Activated CD4-positive, alpha-beta T cell treated with anti-CD3 and anti-CD28 coated beads, Interleukin-2, amount 10 ng/mL, durations not matched to agents 24 days and 14 days (primary cell): Measurements from ENCODE around the gene HCN2. TPM values are rescaled to one million over a fixed set of nuclear protein-coding genes. Genes with fewer than 3 reads are reported as not detected.

Experiments
- DNase-seq: peaks from one replicate; pipeline ENCODE4 v3.0.0; 2022
- H3K27ac Mint-ChIP-seq: one replicate; pipeline ENCODE4 v1.8.0; 2022; ENCODE audit warnings: mild to moderate bottlenecking, mixed read lengths
- H3K27me3 Mint-ChIP-seq: one replicate; pipeline ENCODE4 v1.8.0; 2022; ENCODE audit warnings: mixed read lengths
- H3K36me3 Mint-ChIP-seq: one replicate; pipeline ENCODE4 v1.8.0; 2022; ENCODE audit warnings: low read depth, mild to moderate bottlenecking, mixed read lengths
- H3K4me1 Mint-ChIP-seq: one replicate; pipeline ENCODE4 v1.8.0; 2021; ENCODE audit warnings: mixed read lengths
- H3K4me3 Mint-ChIP-seq: one replicate; pipeline ENCODE4 v1.8.0; 2022; ENCODE audit warnings: mild to moderate bottlenecking, moderate library complexity, mixed read lengths
- H3K9me3 Mint-ChIP-seq: one replicate; pipeline ENCODE4 v1.8.0; 2021; ENCODE audit warnings: mixed read lengths
- intact Hi-C: fragments of 100-400 bp; cut with micrococcal nuclease; formaldehyde crosslinking; loops from one replicate; pipeline ENCODE4 v1.15.1; 2023
- total RNA-seq: library from RNA; stranded (reverse); gene quantifications from 2 replicates; pipeline ENCODE4 v1.2.3, GENCODE V29; 2022

Gene HCN2
- total RNA-seq, 1 donor from 2014 or later = 1.1 TPM

GRCh38 chr19:610071-610800 lies 20.6 kb downstream of the HCN2 start:
- peak overlapping the region; percentile 86 for H3K4me3 Mint-ChIP-seq
- H3K27ac Mint-ChIP-seq = peak overlapping the region; percentile 95
- peaks cover 10% of the 10 kb centered on the region for H3K36me3 Mint-ChIP-seq
- intact Hi-C loops = loop anchor here (2.0 kb wide), 1 partner anchor 71 kb away; no protein-coding TSS in a partner anchor
- peaks cover 10% of the 10 kb centered on the region for H3K4me1 Mint-ChIP-seq
- H3K9me3 Mint-ChIP-seq = no peaks in the 10 kb centered on the region
- no peaks in the 10 kb centered on the region for H3K27me3 Mint-ChIP-seq
- peak; percentile 83 for DNase-seq

DNA sequence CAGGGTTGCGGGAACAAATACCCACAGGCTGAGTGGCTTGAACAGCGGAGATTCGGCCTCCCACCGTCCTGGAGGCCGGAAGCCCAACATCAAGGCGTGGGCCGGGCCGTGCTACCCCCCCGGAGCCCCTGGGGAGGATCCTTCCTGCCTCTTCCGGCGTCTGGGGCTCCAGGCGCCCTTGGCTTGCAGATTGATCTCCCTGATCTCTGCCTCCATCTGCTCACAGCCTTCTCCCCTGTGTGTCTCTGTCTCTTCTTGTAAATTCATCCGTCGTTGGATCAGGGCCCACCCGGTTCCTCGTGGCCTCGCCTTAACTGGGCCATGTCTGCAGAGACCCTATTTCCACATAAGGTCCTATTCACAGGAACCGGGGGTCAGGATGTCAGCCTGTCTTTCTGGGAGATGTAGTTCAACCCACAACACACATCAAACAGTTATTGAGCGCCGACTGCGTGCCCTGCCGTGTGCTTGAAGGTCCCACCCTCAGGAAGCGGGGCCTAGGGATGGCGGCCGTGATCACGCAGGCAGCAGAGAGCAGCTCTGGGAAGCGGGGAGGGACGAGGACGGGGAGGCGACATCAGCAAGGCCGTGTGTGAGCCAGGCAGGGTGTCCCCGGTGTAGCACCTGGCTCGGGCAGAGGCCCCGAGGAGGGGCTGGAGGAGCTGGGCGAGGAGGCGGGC lies 21.3 kb downstream of the HCN2 start:
- intact Hi-C loops = loop anchor here (1.0 to 2.0 kb wide), 3 partner anchors 28 to 70 kb away; partner anchors contain the start of genes BSG and FGF22
- Mint-ChIP-seq H3K4me1 (peaks cover 12% of the 10 kb centered on the region), H3K9me3 (no peaks in the 10 kb centered on the region), H3K4me3 (peak overlapping the region; percentile 86), H3K27me3 (peaks cover 2% of the 10 kb centered on the region), H3K27ac (peak overlapping the region; percentile 95), H3K36me3 (peaks cover 14% of the 10 kb centered on the region)
- DNase-seq = peak; percentile 89

- intact Hi-C loops = loop anchor here (1.0 to 2.0 kb wide), 3 partner anchors 28 to 69 kb away; partner anchors contain the start of genes BSG and FGF22
- H3K4me1 Mint-ChIP-seq = peaks cover 12% of the 10 kb centered on the region
- peak overlapping the region; percentile 95 for H3K27ac Mint-ChIP-seq
- peaks cover 14% of the 10 kb centered on the region for H3K36me3 Mint-ChIP-seq
- H3K27me3 Mint-ChIP-seq = peaks cover 2% of the 10 kb centered on the region
- peak overlapping the region; percentile 86 for H3K4me3 Mint-ChIP-seq
- no peaks in the 10 kb centered on the region for H3K9me3 Mint-ChIP-seq
- DNase-seq = no peak
These were observed 21.8 kb downstream of the HCN2 start for GRCh38 chr19:611481-611868.

DNA sequence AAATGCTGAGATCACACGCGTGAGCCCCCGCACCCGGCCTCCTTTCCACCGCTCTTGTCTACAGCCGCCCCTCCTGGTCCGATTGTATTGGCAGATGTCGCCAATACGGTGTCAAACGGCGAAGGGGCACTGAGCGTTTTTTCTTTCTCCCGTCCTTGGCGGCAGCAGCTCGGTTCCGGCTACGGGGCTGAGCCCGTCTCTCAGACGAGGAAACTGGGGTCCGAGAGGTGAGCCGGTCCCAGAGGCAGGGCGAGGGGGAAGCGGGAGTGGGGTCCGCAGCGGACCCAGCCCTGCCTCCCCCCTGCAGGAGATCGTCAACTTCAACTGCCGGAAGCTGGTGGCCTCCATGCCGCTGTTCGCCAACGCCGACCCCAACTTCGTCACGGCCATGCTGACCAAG lies 23.3 kb downstream of the HCN2 start:
- H3K27ac Mint-ChIP-seq = no peak overlapping the region
- H3K4me3 Mint-ChIP-seq = no peak overlapping the region
- intact Hi-C loops = no loop called here
- H3K4me1 Mint-ChIP-seq = peaks cover 12% of the 10 kb centered on the region
- no peaks in the 10 kb centered on the region for H3K9me3 Mint-ChIP-seq
- H3K36me3 Mint-ChIP-seq = peaks cover 16% of the 10 kb centered on the region
- no peak for DNase-seq
- peaks cover 2% of the 10 kb centered on the region for H3K27me3 Mint-ChIP-seq

DNA sequence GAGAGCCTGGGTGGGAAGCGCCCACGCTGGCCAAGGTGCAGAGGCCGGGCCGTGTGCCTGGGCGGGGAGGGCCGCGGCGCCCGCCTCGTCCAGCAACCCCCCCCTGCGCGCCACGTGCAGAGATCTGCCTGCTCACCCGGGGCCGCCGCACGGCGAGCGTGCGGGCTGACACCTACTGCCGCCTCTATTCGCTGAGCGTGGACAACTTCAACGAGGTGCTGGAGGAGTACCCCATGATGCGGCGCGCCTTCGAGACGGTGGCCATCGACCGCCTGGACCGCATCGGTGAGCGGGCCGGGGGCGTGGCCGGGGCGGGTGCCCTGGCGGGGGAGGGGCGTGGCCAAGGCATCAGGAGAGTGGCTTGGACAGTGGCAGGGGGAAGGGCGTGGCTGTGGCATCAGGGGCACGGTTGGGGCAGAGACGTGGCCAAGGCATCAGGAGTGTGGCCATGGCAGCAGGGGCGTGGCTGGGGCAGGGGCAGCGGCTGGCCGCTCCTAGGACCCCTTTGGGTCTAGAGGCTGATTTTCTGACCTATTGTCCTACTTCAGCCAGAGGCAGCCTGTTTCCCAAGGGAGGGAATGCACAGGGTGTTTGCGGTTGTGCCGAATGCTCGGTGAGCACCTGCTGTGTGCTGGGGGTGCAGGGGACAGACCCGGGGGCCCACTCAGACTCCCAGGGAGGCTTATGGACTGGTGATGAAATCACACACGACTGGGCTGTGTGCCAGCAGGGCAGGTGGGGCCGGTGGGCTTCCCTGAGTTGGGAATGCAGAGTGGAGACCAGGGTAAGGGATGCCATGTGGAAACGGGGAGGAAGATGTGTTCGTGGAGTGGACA lies 24.3 kb downstream of the HCN2 start:
- Mint-ChIP-seq H3K4me3 (no peak overlapping the region), H3K4me1 (peaks cover 12% of the 10 kb centered on the region), H3K27me3 (peaks cover 2% of the 10 kb centered on the region), H3K9me3 (no peaks in the 10 kb centered on the region), H3K36me3 (peaks cover 25% of the 10 kb centered on the region), H3K27ac (no peak overlapping the region)
- intact Hi-C loops = no loop called here
- DNase-seq = no peak

DNA sequence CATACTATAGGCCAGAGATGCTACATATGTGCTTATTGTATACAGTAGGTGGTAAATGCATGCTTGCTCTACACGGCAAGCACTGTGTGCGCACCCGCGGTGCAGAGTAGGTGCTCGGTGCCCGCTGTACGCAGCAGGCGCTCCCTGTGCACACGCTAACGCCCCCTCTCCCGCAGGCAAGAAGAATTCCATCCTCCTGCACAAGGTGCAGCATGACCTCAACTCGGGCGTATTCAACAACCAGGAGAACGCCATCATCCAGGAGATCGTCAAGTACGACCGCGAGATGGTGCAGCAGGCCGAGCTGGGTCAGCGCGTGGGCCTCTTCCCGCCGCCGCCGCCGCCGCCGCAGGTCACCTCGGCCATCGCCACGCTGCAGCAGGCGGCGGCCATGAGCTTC lies 25.9 kb downstream of the HCN2 start:
- H3K4me1 Mint-ChIP-seq = peaks cover 12% of the 10 kb centered on the region
- DNase-seq = no peak
- peaks cover 31% of the 10 kb centered on the region for H3K36me3 Mint-ChIP-seq
- no peaks in the 10 kb centered on the region for H3K9me3 Mint-ChIP-seq
- peaks cover 2% of the 10 kb centered on the region for H3K27me3 Mint-ChIP-seq
- H3K4me3 Mint-ChIP-seq = peak overlapping the region; percentile 23
- no peak overlapping the region for H3K27ac Mint-ChIP-seq
- intact Hi-C loops = no loop called here

DNA sequence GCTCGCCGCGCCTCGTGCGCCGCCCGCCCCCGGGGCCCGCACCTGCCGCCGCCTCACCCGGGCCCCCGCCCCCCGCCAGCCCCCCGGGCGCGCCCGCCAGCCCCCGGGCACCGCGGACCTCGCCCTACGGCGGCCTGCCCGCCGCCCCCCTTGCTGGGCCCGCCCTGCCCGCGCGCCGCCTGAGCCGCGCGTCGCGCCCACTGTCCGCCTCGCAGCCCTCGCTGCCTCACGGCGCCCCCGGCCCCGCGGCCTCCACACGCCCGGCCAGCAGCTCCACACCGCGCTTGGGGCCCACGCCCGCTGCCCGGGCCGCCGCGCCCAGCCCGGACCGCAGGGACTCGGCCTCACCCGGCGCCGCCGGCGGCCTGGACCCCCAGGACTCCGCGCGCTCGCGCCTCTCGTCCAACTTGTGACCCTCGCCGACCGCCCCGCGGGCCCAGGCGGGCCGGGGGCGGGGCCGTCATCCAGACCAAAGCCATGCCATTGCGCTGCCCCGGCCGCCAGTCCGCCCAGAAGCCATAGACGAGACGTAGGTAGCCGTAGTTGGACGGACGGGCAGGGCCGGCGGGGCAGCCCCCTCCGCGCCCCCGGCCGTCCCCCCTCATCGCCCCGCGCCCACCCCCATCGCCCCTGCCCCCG lies 26.5 kb downstream of the HCN2 start:
- Mint-ChIP-seq H3K4me1 (peaks cover 8% of the 10 kb centered on the region), H3K4me3 (no peak overlapping the region), H3K27me3 (peaks cover 2% of the 10 kb centered on the region), H3K36me3 (peaks cover 28% of the 10 kb centered on the region), H3K27ac (no peak overlapping the region), H3K9me3 (no peaks in the 10 kb centered on the region)
- DNase-seq = no peak
- intact Hi-C loops = no loop called here

DNA sequence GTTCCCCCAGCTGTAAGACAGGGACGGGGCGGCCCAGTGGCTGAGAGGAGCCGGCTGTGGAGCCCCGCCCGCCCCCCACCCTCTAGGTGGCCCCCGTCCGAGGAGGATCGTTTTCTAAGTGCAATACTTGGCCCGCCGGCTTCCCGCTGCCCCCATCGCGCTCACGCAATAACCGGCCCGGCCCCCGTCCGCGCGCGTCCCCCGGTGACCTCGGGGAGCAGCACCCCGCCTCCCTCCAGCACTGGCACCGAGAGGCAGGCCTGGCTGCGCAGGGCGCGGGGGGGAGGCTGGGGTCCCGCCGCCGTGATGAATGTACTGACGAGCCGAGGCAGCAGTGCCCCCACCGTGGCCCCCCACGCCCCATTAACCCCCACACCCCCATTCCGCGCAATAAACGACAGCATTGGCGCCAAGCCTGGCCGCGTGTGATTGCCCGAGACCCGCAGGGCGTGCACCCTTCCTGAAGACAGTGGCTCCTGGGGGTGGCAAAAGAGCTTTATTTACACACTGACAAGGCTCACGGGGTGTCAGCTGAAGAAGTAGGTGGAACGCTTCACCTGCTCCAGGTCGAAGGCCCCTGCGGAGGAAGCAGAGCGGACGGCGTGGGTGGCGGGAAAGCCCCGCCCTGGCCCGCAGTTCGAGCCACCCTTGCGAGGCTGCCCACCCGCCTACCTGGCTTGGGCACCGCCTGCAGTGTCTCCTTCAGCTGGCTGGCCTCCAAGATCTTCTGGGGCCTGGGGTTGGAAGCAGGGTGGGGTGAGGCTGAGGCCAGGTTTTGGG lies 27.3 kb downstream of the HCN2 start:
- Mint-ChIP-seq H3K27ac (no peak overlapping the region), H3K27me3 (peaks cover 2% of the 10 kb centered on the region), H3K4me1 (peaks cover 5% of the 10 kb centered on the region), H3K9me3 (no peaks in the 10 kb centered on the region), H3K4me3 (no peak overlapping the region), H3K36me3 (peaks cover 28% of the 10 kb centered on the region)
- intact Hi-C loops = no loop called here
- no peak for DNase-seq

GRCh38 chr19:617551-618246 lies 28.0 kb downstream of the HCN2 start:
- no peak overlapping the region for H3K27ac Mint-ChIP-seq
- H3K4me1 Mint-ChIP-seq = peaks cover 2% of the 10 kb centered on the region
- peaks cover 2% of the 10 kb centered on the region for H3K27me3 Mint-ChIP-seq
- no peak overlapping the region for H3K4me3 Mint-ChIP-seq
- DNase-seq = no peak
- H3K9me3 Mint-ChIP-seq = no peaks in the 10 kb centered on the region
- H3K36me3 Mint-ChIP-seq = peaks cover 28% of the 10 kb centered on the region
- intact Hi-C loops = no loop called here

- intact Hi-C loops = no loop called here
- no peak overlapping the region for H3K27ac Mint-ChIP-seq
- no peak for DNase-seq
- no peaks in the 10 kb centered on the region for H3K9me3 Mint-ChIP-seq
- peaks cover 28% of the 10 kb centered on the region for H3K36me3 Mint-ChIP-seq
- peaks cover 2% of the 10 kb centered on the region for H3K4me1 Mint-ChIP-seq
- no peak overlapping the region for H3K4me3 Mint-ChIP-seq
- H3K27me3 Mint-ChIP-seq = peaks cover 2% of the 10 kb centered on the region
These were observed 28.6 kb downstream of the HCN2 start for GRCh38 chr19:618247-618619.

DNA sequence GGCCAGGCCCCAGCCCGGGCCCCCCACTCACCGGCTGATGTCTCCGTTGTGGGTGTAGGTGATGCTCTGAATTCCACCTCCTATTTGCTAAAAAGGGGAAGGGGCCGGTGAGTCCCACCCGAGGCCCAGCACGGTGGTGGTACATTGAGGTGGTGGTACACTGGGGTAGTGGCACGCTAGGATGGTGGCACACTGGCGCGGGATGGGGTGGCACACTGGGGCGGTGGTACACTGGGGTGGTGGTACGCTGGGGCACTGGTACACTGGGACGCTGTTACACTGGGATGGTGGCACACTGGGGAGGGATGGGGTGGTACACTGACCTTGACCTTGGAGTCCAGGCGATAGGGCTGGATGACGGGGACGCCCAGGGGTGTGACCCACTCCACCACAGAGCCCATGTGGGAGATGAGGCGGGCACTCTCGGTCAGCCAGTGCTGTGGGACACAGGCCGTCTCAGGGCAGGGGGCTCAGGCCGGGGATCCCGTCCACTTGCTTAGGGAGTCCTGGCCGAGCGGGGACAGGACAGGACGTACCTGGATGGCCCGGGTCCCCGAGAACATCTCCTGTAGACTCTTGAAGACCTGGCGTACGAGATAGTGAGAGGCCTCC lies 29.1 kb downstream of the HCN2 start:
- no peak for DNase-seq
- Mint-ChIP-seq H3K27me3 (peaks cover 2% of the 10 kb centered on the region), H3K4me3 (no peak overlapping the region), H3K9me3 (no peaks in the 10 kb centered on the region), H3K4me1 (peaks cover 2% of the 10 kb centered on the region), H3K36me3 (peaks cover 29% of the 10 kb centered on the region), H3K27ac (no peak overlapping the region)
- intact Hi-C loops = no loop called here

DNA sequence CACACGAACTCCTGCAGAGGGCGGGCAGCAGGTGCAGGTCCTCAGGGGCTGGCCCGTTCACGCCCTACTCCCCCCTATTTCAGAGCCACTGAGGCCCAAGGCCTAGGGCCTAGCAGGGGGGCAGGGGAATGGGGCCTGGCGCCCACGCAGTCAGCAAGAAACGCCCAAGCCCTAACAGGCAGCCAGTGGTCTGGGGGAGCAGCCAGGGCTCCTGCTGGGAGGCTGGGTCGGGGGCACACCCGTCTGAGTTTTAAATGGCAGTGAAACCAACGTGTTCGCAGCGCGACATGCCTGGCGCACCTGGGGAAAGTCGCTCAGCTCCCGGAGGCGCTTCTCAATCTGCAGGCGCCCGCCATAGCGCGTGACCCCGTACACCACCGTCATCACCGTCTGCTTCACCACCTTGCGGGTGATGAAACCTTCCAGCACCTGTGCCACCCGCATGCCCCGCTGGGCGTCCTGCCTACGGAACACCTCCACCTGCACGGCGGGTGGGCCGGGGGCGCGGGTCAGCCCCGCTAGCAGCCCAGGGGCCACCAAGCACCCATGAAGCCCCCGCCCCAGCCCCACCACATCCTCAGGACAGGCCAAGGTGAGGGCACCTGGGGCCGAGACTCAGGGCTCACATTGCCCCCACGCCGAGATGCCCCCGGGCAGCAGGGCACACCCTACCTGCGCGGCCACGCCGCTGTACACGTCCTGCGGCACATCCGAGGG lies 29.8 kb downstream of the HCN2 start:
- Mint-ChIP-seq H3K4me1 (peaks cover 2% of the 10 kb centered on the region), H3K9me3 (no peaks in the 10 kb centered on the region), H3K36me3 (peaks cover 26% of the 10 kb centered on the region), H3K27me3 (peaks cover 2% of the 10 kb centered on the region), H3K27ac (no peak overlapping the region), H3K4me3 (no peak overlapping the region)
- intact Hi-C loops = no loop called here
- no peak for DNase-seq
